AG10803 (cell line): Measurements from ENCODE around the gene GDF10.

Experiments used
- DNase-seq: peaks from one replicate; pipeline ENCODE4 v3.0.0; 2010; ENCODE audit warnings: low read depth
- H3K4me3 ChIP-seq: 2 replicates; pipeline ENCODE4 v1.5.1; 2011; ENCODE audit warnings: mild to moderate bottlenecking, low read length, control low read depth
- TF ChIP-seq, protein P1 (sequence below): conservative IDR thresholded peaks from 2 replicates; pipeline ENCODE4 v1.5.1; 2011; ENCODE audit warnings: mild to moderate bottlenecking, low read length, control low read depth, inconsistent platforms

The GDF10 gene

DNA sequence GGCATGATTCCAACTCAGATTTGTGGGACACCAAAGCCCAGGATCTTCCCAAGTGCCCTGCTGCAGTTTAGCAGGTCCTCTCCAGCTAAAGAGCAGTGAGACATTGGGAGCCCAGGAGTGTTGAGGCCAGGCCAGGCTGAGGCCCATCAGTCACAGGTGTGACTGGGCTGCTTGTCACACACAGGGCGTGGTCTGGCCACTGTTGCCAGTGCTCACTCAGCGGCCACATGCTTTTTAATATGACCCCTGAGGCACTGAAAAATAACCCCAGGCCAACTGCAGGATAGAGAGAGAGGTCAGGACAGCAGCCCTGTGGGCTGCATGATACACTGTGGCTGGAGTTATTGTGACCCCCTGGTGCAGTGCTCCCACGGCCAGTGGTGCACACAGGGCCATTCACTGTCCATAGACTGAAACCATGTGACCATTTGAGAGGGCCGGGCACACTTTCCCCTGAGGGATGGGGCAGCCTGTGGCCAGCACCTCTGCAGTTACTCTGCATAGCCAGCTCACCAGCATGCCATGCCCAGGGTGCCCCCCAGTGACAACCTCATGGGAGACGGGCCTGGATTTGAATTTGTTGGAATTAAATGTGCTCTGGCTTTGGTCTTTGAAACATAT is 26.4 kb downstream of the GDF10 start:
- TF ChIP-seq, protein P1, sequence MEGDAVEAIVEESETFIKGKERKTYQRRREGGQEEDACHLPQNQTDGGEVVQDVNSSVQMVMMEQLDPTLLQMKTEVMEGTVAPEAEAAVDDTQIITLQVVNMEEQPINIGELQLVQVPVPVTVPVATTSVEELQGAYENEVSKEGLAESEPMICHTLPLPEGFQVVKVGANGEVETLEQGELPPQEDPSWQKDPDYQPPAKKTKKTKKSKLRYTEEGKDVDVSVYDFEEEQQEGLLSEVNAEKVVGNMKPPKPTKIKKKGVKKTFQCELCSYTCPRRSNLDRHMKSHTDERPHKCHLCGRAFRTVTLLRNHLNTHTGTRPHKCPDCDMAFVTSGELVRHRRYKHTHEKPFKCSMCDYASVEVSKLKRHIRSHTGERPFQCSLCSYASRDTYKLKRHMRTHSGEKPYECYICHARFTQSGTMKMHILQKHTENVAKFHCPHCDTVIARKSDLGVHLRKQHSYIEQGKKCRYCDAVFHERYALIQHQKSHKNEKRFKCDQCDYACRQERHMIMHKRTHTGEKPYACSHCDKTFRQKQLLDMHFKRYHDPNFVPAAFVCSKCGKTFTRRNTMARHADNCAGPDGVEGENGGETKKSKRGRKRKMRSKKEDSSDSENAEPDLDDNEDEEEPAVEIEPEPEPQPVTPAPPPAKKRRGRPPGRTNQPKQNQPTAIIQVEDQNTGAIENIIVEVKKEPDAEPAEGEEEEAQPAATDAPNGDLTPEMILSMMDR = no peak
- H3K4me3 ChIP-seq = no peak overlapping the region
- no peak for DNase-seq

DNA sequence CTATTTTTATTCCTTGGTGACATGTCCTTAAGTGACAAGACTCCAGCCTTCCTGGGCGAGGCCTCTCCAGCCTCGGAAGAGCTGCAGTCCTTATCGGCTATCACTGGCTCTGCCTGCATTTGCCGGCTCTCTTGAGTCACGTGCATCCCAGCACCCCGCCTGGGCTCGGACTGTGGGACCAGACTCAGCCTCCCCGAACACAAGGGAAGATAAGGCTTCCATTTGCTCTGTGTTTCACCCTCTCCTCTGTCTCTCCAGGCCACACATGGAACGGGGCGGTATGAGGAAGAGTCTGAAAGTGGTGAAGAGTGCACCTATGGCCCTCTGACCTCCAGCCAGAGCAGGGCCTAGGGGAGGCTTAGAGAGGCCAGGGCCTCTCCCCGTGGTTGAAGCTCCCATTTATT is 26.9 kb downstream of the GDF10 start:
- DNase-seq = no peak
- TF ChIP-seq, protein P1 = no peak

DNA sequence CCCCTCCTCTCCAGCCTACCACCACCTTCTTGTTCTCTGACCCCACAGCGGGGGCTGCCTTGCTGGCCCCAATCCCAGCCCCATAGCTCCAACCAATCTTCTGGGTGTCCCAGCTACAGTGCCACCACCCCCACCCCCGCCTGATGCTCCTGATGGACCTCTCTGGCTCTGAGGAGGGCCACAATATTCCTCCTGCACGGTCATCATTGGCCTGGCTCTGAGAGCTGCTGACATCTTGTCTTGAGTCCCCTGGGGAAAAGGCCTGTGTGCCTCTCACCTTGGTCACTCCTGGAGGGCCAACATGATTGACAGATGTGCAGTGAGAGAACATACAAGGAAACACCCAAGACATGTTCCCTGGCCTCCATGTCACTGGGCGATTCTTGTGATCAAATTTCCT is 29.9 kb downstream of the GDF10 start:
- H3K4me3 ChIP-seq = no peak overlapping the region
- TF ChIP-seq, protein P1 = no peak
- no peak for DNase-seq

More for the DNA sequence above, 26.9 kb downstream of the GDF10 start:
- no peak overlapping the region for H3K4me3 ChIP-seq

DNA sequence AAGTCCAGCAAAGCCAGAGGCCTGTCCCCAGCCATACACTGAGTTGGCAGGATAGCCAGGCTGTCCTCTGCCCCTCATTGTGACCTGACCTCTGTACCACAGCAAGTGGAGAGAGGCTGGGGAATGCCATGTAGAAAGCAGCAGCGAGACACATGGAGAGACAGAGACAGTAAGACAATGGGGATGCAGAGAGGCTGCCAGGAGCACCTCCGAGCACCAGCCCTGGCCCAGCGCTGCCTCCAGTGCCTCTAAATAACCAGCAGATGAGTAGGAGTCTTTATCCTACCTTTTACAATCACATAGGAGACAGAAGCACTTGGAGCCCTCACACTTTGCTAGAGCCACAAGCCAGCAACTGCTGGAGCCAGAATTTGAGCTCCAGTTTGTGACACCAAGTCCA is 30.4 kb downstream of the GDF10 start:
- DNase-seq = no peak
- no peak overlapping the region for H3K4me3 ChIP-seq
- TF ChIP-seq, protein P1 = no peak

DNA sequence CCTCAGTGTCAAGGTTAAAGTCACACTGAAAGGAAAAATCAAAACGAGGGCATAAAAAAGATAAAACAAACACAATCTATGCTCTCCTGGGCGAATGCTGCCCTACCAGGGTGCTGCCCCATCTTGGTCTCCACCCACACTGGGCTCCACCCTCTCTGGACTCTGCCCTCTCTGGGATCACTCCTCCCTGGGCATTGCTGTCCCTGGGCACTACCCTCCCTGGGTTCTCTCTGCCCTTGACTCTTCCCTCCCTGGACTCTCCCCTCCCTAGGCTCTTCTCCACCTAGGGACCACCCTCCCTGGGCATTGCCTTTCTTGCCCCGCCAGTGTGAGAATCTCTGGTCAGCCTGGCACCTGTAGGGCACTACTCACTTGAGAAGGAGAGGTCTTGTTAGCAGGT is 30.8 kb downstream of the GDF10 start:
- TF ChIP-seq, protein P1 = no peak
- DNase-seq = no peak
- no peak overlapping the region for H3K4me3 ChIP-seq

DNA sequence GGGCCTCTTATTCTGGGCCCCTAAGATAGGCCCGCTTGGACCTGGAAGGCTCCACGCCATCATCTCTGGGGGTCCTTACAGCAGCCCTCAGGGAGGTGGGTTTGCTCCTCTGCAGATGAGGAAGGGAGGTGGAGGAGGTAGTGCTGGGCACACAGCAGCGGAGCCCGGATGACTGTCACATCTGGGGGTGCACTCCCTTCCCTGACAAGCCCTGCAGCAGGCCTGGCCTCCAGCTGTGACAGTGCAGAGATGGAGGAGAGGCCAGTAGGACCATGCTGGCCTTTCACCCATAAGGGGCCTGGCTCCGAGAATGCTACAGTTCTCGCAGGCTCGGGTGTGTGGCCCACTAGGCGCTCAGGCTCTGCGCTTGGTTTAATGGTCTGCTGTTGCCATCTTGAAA is 31.5 kb downstream of the GDF10 start:
- no peak overlapping the region for H3K4me3 ChIP-seq
- DNase-seq = no peak
- TF ChIP-seq, protein P1 = no peak

DNA sequence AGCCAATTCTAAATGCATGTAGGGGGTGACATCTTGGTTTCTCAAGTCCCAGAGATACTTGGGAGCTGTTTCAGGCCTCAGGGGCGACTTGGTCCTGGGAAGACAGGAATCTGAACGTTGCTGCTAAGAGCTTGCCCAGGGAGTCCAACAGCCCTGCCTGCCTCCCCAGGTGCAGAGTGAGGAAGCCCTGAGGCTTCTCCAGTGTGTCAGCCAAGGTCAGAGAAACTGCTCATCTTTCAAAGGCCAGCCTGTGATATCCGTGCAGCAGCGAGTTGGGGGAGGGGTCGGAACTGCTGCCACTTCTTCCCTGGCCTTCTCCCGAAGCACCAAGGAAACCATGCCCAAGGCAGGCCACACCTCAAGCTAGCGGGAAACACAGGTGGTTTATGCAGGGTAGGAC is 32.0 kb downstream of the GDF10 start:
- no peak overlapping the region for H3K4me3 ChIP-seq
- DNase-seq = no peak
- TF ChIP-seq, protein P1 = no peak
